Measurements from ENCODE around the gene SLIT3.

DNA sequence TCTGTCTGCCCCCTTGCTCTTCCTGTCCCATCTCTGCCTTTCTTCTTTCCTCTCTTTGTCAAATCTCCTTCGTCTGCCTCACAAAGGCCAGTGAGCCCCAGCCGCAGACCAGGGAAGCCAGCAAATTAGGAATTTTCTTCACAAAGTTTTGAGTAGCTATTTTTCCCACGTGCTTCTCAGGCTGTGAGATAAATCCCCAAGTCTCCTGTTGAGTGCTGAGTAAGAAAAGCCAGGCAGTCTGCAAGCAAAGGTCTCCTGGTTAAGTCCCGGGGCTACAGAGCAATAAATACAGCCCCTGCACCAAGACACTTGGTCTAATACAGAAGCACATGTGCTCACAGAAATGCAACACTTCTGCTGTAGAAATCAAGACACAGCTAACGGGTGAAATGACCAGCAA, 284.9 kb downstream of the SLIT3 start:
- TF ChIP-seq, protein P1, sequence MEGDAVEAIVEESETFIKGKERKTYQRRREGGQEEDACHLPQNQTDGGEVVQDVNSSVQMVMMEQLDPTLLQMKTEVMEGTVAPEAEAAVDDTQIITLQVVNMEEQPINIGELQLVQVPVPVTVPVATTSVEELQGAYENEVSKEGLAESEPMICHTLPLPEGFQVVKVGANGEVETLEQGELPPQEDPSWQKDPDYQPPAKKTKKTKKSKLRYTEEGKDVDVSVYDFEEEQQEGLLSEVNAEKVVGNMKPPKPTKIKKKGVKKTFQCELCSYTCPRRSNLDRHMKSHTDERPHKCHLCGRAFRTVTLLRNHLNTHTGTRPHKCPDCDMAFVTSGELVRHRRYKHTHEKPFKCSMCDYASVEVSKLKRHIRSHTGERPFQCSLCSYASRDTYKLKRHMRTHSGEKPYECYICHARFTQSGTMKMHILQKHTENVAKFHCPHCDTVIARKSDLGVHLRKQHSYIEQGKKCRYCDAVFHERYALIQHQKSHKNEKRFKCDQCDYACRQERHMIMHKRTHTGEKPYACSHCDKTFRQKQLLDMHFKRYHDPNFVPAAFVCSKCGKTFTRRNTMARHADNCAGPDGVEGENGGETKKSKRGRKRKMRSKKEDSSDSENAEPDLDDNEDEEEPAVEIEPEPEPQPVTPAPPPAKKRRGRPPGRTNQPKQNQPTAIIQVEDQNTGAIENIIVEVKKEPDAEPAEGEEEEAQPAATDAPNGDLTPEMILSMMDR (IDR thresholded peaks at IDR 0.05): no peak
- TF ChIP-seq POLR2A (IDR thresholded peaks at IDR 0.05): no peak
